Retina (tissue), 1 donor: Measurements from ENCODE around the gene TSC22D4.

Experiments used
- DNase-seq: peaks from one replicate; pipeline ENCODE4 v3.0.0-alpha.2; 2016

TSC22D4 gene

DNA sequence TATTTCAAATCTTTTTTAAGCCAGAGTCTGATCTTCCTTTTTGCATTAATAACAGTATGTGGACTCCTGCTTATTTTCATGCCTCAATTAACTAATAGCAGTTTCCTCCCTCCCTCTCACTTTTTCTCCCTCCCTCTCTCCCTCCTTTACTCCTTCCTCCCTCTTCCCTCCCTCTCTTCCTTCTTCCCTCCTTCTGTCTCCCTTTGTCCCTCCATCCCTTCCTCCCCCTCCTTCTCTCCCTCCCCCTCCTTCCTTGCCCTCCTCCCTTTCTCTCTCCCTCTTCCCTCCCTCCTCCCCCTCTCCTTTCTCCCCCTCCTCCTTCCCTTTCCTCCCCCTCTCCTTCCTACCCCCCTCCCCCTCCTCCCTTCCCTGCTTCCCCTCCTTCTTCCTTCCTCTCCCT lies 52.5 kb downstream of the TSC22D4 start:
- DNase-seq = no peak

GRCh38 chr7:100425347-100425746 lies 53.7 kb downstream of the TSC22D4 start:
- DNase-seq = no peak

DNA sequence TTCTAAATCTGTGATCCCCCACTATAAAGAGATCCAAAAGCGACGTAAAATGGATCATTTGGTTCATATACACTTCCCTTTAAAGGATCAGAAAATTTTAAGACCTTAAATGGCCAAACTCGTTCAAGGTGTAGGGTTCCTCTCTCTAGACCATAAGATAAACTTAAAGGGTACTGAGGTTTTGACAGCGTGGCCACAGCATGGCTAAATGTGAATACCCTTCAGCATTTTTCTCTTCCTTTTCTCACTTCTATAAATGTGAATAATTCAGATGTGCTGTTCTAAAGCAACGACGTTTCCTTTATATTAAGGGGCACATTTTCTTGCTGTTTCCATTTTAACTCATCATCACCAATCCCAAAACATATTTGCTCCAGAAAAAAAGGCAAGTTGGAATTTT lies 55.7 kb downstream of the TSC22D4 start:
- DNase-seq = no peak

GRCh38 chr7:100419660-100420226 lies 59.3 kb downstream of the TSC22D4 start:
- DNase-seq = no peak

GRCh38 chr7:100418930-100419659 lies 59.9 kb downstream of the TSC22D4 start:
- no peak for DNase-seq
